Stimulated activated CD4-positive, alpha-beta T cell treated with anti-CD3 and anti-CD28 coated beads, Interleukin-4, amount 100 ng/mL, for 48 hours (primary cell): ENCODE data around the gene MORF4L2.

Experiments used
- DNase-seq, 2 donors: peaks; one replicate each; pipeline ENCODE4 v3.0.0-alpha.2; 2020; ENCODE audit warnings: low read depth in 2 of 2

The MORF4L2 gene, protein sequence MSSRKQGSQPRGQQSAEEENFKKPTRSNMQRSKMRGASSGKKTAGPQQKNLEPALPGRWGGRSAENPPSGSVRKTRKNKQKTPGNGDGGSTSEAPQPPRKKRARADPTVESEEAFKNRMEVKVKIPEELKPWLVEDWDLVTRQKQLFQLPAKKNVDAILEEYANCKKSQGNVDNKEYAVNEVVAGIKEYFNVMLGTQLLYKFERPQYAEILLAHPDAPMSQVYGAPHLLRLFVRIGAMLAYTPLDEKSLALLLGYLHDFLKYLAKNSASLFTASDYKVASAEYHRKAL

GRCh38 chrX:103686199-103687072, at the start of gene MORF4L2:
TSS of gene MORF4L2 (minus strand) at chrX:103686699. CDS start at chrX:103677027, 9,672 bp downstream.
- peak; percentile 57 to 77 for DNase-seq

- DNase-seq = peak; percentile 6
These were observed 47.7 kb upstream of the MORF4L2 start for GRCh38 chrX:103734125-103734760.

DNA sequence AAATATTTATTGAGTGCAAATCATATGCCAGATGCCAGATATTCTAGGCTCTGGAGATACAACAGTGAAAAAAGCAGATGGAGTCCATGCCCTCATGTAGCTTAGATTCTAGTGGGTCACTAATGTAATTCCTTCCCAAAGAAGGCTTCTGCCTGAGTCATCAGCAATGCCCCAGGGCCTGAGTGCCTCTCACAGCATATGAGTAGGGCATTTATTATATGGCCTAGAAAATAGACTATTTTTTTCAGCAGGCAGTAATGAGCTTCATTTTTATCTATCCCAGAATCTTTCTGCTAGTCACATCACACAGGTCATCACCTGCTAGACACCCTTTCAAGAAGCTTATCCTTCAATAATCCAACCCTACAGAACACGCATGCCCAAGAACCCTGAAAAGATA, 46.5 kb upstream of the MORF4L2 start:
- no peak for DNase-seq

- DNase-seq = no peak
These were observed 44.4 kb upstream of the MORF4L2 start for GRCh38 chrX:103730796-103731493.

- no peak for DNase-seq
These were observed 43.8 kb upstream of the MORF4L2 start for GRCh38 chrX:103730147-103730795.

- no peak for DNase-seq
These were observed 42.5 kb upstream of the MORF4L2 start for GRCh38 chrX:103729015-103729414.

GRCh38 chrX:103727115-103727514, 40.6 kb upstream of the MORF4L2 start:
- no peak for DNase-seq

- DNase-seq = no peak
These were observed 40.0 kb upstream of the MORF4L2 start for GRCh38 chrX:103726477-103726876.

DNA sequence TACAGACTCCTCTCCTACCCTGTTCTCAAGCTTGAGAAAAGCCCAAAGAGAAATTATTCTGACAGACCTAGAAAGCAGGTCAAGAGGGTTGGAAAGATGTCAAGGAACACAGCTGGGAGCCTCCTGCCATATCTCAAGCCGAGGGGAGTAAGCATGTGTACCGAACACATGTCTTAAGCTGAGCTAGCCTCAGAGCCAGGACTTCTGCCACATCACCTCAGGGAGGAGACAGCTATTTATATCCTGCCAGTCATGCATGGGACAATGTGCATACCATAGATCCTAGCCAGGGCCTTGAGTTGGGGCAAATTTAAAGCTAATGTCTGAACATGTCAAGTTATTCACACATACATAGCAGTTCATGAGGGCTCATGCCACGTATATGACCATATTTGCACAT, 36.0 kb upstream of the MORF4L2 start:
- no peak for DNase-seq

DNA sequence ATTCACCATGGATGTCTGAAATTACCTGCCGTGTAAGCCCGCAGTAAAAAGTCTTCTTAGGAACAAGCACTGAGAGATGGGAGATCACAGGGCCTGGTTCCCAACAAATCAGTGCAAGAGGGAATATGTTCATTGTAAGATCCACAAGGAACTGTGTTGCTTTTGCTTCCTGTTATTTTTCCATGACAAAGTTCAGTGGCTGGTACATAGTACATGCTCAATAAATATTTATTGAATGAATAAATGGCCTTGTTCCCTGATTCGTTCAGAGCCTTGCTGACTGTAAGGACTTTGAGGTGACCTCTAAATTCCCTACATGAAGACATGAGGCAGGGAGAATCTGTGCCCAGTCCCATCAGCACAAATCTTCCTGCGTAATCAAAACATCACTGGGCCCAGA, 31.6 kb upstream of the MORF4L2 start:
- DNase-seq = no peak

DNA sequence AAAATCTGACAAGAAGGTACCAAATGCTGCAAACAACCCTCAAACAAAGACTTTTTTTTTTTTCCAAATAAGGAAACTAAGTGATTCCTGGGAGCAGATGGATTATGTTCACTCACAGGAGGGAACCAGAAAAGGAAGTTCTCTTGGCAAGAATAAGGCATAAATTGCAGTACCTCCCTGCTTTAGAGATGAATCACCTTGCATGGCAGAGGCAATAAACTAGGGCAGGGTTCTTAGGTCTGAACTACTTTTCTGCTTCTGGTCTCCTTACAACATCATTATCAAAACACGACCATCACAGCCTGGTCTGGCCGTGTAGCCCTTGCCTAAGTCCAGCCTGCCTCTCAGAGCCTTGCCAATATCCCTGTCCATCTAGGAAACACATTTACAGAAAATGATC, 30.5 kb upstream of the MORF4L2 start:
- DNase-seq = no peak

GRCh38 chrX:103710609-103711008, 24.1 kb upstream of the MORF4L2 start, which contains the start of gene TMEM31:
TSS of gene TMEM31 (plus strand) at chrX:103710909. CDS start at chrX:103712259, 1,350 bp downstream.
- no peak for DNase-seq

DNA sequence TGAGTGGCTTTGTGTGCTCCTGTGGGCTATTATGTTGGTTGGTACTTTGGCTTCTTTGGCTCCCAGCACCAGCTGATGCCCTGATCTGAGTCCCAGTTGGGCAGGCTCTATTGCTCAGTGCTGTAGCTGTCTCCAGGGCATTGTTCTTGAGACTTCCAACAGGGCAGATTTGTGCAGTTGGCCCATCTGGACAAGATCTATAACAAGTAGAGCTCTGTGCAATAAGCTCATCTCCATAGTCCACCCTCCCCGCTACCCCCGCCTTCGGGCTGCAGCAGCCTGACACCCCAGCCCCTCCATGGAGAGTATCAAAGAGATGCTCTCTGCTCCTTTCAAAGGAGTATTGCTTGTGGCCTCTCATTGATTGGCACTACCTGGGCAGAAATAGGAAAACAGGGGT, 18.4 kb upstream of the MORF4L2 start:
- DNase-seq = no peak

DNA sequence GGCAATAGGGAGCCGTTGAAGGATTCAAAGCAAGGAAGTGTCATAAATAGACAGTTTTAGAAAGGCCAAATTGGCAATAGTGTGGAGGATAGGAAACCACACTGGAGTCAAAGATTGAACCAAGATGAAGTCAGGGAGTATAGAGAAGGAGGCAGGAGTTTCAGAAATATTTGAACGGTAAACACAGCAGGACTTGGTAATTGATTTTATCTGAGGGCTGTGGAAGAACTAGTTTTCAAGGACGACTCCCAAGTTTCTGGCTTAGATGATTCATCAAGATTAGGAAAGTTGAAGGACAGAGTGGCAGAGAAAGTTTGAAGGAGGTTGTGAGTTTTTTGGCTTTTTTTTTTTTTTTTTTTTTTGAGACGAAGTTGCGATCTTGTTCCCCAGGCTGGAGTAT, 12.7 kb upstream of the MORF4L2 start:
- no peak for DNase-seq

DNA sequence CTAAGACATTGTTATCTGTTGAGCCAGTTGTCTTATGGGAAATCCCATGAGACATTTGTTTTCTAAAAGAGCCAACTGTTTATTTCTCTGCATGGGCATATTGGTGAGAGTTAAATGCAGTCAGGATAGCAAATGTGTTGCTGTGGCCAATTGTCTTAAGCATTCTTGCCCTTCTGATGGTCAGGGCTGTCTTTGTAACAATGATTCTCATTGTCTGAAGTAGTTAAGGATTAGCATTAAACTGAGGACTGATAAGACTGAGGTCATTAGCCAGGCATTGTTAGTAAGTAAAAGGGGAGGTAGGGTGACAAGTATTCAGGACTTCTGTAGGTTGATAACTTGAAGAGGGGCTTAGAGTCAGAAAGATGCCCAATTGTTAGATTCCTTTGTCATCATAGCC, 11.2 kb upstream of the MORF4L2 start:
- no peak for DNase-seq

DNA sequence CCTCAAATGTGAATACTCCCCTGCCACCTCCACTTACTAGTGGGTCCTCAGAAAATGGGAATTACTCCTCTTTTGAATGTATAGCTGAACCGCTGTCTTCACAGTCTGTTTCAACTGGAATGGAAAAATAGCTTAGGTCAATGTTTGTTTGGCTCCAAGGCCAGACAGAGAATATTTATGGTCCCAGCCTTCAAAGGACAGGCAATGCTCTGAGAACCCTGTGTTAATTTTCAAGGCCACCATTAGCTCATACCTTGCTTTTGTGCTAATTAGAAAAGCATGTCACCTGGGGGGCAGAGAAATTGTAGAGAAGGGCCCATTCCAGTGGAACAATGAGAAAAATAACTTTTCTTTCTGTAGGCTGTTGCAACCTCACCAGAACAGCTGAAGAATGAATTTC, 4.6 kb upstream of the MORF4L2 start:
- DNase-seq = no peak

DNA sequence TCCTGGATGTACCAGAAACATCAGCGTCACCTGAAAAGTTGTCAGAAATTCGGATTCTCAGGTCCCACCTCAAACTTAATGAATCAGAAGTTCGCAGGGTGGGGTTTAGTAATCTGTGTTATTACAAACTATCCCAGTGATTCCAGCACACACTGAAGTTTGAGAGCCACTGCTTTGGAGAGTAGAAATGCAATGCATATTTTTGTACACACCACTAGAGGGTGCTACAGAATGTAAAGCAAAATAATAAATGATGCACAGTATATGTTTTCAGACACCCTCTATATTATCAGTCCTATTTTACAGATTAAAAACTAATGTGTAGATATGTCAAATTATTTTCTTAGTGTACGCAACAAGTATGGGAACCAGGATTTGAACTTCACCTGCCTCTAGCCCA, 2.4 kb upstream of the MORF4L2 start:
- DNase-seq = no peak

DNA sequence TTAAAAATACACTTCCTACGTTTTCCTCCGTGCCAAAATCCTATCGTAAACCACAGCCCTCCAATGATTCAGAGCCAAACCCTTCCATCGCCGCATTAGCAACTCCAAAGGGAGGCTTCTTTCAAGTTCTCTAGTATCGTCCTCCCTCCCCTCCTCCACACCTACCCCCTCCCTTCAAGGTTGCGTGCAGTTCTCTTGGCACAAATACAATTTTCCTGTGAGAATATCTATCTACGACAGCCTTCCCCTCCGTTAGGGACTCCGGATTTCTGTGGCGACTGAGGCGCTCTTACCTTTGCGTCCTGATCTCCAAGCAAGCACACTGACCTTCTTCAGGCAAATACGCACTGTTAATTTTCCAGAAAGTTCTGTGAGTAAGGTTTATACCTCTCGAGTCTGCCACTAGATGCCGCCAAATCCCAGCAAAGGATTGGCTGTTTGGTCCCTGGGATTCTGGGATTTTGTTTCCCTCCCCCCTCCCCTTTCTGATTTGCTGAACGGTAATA, 1.2 kb upstream of the MORF4L2 start:
- DNase-seq = peak; percentile 37 to 40

DNA sequence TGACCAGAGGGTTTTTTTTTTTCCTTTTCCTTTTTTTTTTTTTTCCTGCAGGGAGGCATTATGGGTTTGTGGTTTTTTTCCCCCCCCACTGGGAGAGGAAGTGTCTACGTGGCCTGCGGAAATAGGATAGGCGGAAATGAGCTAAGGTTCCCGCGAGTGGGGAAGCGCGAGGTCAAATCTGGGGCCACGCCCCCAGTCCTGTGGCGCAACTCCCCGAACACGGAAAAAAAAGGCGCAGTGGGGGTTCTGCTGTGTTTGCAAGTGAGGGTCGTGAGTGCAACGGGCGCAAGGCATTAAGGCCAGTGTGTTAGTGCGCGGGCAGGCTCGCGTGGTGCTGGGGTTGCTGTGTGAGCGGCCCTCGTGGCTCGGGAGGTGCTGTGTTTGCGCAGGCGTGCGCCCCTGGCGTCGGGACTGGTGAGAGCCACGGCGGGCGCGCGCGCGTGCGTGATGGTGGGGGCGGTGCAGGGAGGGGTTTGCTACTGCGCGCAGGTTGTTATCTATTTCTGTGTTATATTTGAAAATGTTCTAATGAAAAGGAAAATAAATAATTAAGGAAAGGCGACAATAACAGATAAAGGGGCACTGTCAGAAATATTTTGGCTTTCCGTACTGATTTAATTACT, 685 bp upstream of the MORF4L2 start:
- DNase-seq = peak; percentile 72 to 82

DNA sequence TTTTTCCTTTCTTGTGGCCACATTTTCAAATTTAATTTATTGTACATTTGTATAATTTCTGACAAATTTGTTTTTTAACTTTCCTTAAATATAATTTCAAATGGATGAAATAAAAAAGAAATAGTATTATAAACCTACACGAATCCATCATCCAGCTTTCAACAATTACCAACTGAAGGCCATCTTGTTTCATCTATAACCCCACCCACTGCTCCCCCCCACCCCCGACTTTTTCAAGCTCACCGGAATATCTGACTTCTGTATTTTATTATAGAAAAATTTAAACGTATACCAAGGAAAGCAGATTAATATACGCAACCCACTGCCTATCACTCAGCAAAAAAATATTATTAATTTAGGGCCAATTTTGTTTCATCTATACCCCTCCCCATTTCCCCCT, 1.1 kb downstream of the MORF4L2 start:
- no peak for DNase-seq

DNA sequence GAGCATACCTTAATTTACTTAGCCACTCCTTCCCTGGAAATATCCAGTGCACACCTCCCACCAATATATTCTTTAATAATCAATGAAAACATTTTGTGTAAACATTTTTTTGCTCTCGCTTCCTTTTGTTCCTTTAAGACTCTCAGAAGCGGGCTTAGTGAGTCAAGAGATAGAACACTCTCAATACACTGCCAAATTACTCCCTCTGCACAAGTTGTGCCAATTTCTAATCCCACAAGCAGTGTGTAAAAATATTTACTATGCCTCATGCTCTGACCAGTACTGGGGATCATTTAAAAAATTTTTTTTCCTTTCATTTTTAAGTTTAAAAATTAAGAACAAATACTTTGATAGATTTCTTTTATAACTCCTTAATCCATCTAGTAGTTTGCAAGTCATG, 5.1 kb downstream of the MORF4L2 start:
- DNase-seq = no peak
